ENCODE results near the gene RMI2. TPM values are rescaled to one million over a fixed set of nuclear protein-coding genes. Genes with fewer than 3 reads are reported as not detected.

RMI2 gene
- total RNA-seq, 1 experiment from 2014 or later, result 11.1 TPM

DNA sequence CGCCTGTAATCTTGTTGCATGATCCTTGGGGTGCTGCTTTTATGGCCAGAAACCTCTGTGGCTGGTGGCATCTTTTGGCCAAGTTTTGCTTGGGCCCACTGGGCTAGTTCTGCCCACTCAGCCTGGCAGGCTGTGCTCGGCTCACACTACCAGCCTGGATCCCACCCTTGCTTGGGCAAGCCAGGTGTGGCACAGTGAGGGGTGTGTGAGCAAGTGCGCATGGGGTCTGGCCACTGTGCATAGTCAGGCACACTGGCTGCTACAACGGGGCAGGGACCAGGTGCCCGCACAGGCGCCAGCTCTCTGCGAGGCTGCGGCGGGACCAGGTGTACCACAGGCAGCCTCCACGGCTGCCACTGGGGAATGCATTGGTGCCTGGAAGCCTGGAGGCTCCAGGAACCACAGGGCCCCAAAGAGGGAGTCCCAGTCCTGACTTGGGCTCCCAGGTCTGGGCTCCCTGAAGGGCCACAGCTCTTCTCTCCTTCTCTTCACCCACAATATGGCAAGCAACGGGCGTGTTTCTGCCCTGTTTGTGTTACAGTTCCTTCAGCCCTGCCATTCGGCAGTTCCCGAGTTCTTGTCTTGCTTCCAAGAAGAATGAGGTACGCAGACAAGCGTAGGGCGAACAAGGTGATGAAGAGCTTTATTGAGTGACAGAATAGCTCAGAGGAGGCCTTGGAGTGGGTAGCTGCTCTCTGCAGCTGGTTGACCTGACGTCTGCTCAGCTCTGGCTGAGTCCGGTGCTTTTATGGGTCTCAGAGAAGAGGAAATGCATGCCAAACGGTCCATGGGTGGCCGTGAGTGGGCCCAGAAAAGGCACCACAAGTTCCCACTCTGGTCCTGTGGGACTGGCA lies 37.4 kb upstream of the RMI2 start:
- Histone ChIP-seq H3K4me1 (ENCODE audit: control insufficient read depth, insufficient read depth, low read length) (peaks cover 14% of the 10 kb centered on the region), H3K4me3 (ENCODE audit: low read depth in 2 of 2, low read length in 2 of 2) (no peak overlapping the region), H3K27me3 (ENCODE audit: control insufficient read depth, insufficient read depth, low read length) (no peaks in the 10 kb centered on the region), H3K36me3 (ENCODE audit: control insufficient read depth, insufficient read depth, low read length) (no peaks in the 10 kb centered on the region), H3K9me3 (ENCODE audit: control insufficient read depth, insufficient read depth, low read depth, low read length) (no peaks in the 10 kb centered on the region), H3K27ac (ENCODE audit: low read length) (no peak overlapping the region)
- in situ Hi-C loops (cut with HindIII; ENCODE audit: low pct_unique_long_range_greater_than_20kb, low sequenced_read_pairs), result no loop called here
- no peak for TF ChIP-seq TCF7L2 (IDR thresholded peaks at IDR 0.05; ENCODE audit: low read depth, low read length)
- TF ChIP-seq, protein P1, sequence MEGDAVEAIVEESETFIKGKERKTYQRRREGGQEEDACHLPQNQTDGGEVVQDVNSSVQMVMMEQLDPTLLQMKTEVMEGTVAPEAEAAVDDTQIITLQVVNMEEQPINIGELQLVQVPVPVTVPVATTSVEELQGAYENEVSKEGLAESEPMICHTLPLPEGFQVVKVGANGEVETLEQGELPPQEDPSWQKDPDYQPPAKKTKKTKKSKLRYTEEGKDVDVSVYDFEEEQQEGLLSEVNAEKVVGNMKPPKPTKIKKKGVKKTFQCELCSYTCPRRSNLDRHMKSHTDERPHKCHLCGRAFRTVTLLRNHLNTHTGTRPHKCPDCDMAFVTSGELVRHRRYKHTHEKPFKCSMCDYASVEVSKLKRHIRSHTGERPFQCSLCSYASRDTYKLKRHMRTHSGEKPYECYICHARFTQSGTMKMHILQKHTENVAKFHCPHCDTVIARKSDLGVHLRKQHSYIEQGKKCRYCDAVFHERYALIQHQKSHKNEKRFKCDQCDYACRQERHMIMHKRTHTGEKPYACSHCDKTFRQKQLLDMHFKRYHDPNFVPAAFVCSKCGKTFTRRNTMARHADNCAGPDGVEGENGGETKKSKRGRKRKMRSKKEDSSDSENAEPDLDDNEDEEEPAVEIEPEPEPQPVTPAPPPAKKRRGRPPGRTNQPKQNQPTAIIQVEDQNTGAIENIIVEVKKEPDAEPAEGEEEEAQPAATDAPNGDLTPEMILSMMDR (IDR thresholded peaks at IDR 0.05), result no peak
- TF ChIP-seq POLR2AphosphoS5 (IDR thresholded peaks at IDR 0.05; ENCODE audit: low read depth, low read length), result no peak
- TF ChIP-seq SIN3A (IDR thresholded peaks at IDR 0.05; ENCODE audit: borderline replicate concordance, insufficient read depth, low read depth, low read length), result no peak
- TF ChIP-seq, protein P2, sequence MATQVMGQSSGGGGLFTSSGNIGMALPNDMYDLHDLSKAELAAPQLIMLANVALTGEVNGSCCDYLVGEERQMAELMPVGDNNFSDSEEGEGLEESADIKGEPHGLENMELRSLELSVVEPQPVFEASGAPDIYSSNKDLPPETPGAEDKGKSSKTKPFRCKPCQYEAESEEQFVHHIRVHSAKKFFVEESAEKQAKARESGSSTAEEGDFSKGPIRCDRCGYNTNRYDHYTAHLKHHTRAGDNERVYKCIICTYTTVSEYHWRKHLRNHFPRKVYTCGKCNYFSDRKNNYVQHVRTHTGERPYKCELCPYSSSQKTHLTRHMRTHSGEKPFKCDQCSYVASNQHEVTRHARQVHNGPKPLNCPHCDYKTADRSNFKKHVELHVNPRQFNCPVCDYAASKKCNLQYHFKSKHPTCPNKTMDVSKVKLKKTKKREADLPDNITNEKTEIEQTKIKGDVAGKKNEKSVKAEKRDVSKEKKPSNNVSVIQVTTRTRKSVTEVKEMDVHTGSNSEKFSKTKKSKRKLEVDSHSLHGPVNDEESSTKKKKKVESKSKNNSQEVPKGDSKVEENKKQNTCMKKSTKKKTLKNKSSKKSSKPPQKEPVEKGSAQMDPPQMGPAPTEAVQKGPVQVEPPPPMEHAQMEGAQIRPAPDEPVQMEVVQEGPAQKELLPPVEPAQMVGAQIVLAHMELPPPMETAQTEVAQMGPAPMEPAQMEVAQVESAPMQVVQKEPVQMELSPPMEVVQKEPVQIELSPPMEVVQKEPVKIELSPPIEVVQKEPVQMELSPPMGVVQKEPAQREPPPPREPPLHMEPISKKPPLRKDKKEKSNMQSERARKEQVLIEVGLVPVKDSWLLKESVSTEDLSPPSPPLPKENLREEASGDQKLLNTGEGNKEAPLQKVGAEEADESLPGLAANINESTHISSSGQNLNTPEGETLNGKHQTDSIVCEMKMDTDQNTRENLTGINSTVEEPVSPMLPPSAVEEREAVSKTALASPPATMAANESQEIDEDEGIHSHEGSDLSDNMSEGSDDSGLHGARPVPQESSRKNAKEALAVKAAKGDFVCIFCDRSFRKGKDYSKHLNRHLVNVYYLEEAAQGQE (IDR thresholded peaks at IDR 0.05; ENCODE audit: insufficient read depth in 1 of 2, low read depth in 2 of 2, low read length in 1 of 2), result no peak
- POLR2A ChIA-PET, result no interaction called here
- CTCF ChIA-PET, result interaction anchor here (0.7 kb wide), 1 partner anchor 350 kb away, joined by 3 read pairs; no protein-coding TSS in a partner anchor
- no peak for ATAC-seq
- no peak for DNase-seq (ENCODE audit: low read depth, low spot score)
- intact Hi-C loops (cut with micrococcal nuclease; ENCODE audit: unreplicated experiment), result no loop called here
- BruUV-seq (replicated peaks), result no TSS peak

- POLR2A ChIA-PET, result no interaction called here
Observed at GRCh38 chr16:11308493-11309283, 36.6 kb upstream of the RMI2 start.

More at GRCh38 chr16:11308493-11309283, 36.6 kb upstream of the RMI2 start:
- ATAC-seq (peak; percentile 32; the same call in 1 of the 2 replicates), DNase-seq (ENCODE audit: low read depth, low spot score) (no peak)
- Histone ChIP-seq H3K27me3 (ENCODE audit: control insufficient read depth, insufficient read depth, low read length) (no peaks in the 10 kb centered on the region), H3K27ac (ENCODE audit: low read length) (no peak overlapping the region), H3K9me3 (ENCODE audit: control insufficient read depth, insufficient read depth, low read depth, low read length) (no peaks in the 10 kb centered on the region), H3K36me3 (ENCODE audit: control insufficient read depth, insufficient read depth, low read length) (no peaks in the 10 kb centered on the region), H3K4me1 (ENCODE audit: control insufficient read depth, insufficient read depth, low read length) (peaks cover 21% of the 10 kb centered on the region), H3K4me3 (ENCODE audit: low read depth in 2 of 2, low read length in 2 of 2) (no peak overlapping the region)
- CTCF ChIA-PET, result interaction anchor here (0.7 kb wide), 1 partner anchor 351 kb away, joined by 3 read pairs; no protein-coding TSS in a partner anchor
- BruUV-seq (replicated peaks), result no TSS peak
- in situ Hi-C loops (cut with HindIII; ENCODE audit: low pct_unique_long_range_greater_than_20kb, low sequenced_read_pairs), result no loop called here
- intact Hi-C loops (cut with micrococcal nuclease; ENCODE audit: unreplicated experiment), result no loop called here
- TF ChIP-seq, protein P2 (IDR thresholded peaks at IDR 0.05; ENCODE audit: insufficient read depth in 1 of 2, low read depth in 2 of 2, low read length in 1 of 2), result no peak
- TF ChIP-seq SIN3A (IDR thresholded peaks at IDR 0.05; ENCODE audit: borderline replicate concordance, insufficient read depth, low read depth, low read length) (no peak), TCF7L2 (IDR thresholded peaks at IDR 0.05; ENCODE audit: low read depth, low read length) (no peak), POLR2AphosphoS5 (IDR thresholded peaks at IDR 0.05; ENCODE audit: low read depth, low read length) (no peak)
- TF ChIP-seq, protein P1 (IDR thresholded peaks at IDR 0.05), result no peak
